HG02798 (cell line): ENCODE data around the gene CMTR1.
A peak's percentile ranks its signal among the peaks of the same experiment; 100 is the strongest.

Source experiments
- ATAC-seq: cut with Tn5 transposase; IDR thresholded peaks from one replicate; pipeline ENCODE4 v1.9.1; 2021; ENCODE audit warnings: mild to moderate bottlenecking; ENCODE audit not compliant: unreplicated experiment, poor library complexity

Gene CMTR1

DNA sequence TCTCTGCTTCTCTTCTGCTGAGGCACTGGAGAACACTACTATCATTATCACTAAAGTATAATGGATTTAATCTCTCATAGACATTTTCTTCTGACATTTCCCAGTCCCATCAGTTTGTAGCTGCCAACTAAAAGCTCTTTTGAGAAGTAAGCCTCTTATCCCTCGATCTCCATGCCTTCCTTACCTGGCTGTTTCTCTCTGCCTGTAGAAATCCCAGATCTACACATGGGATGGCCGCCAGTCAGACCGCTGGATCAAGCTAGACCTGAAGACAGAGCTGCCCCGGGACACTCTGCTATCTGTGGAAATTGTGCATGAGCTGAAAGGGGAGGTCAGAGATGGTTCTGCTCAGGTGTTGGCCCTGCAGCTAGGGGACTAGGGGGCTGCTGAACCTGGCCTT lies 41.3 kb downstream of the CMTR1 start:
- no peak for ATAC-seq

DNA sequence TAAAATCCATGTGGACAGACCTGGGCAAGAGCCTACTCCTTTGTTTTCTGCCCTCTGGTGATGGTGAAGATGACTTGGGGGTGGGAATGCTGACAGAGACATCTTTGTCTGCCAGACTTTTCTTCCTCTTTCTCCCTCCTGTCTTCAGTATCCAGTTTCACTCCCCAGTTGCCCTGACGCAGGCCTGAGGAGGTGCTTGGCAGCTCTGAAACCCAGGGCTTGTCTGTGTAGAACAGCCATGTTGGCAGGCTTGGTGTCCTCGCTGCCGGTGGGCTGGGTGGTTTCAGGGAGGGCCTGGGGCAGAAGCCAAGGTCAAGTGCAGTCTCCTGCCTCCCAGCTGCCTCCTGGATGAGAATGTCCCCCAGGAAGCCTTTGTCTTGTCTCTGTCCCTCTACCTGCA lies 44.2 kb downstream of the CMTR1 start:
- ATAC-seq, result no peak

- no peak for ATAC-seq
Measured at GRCh38 chr6:37477656-37478435, 44.8 kb downstream of the CMTR1 start.

GRCh38 chr6:37478827-37479226 lies 45.8 kb downstream of the CMTR1 start:
- ATAC-seq, result no peak

GRCh38 chr6:37479266-37479854 lies 46.3 kb downstream of the CMTR1 start:
- ATAC-seq, result no peak

DNA sequence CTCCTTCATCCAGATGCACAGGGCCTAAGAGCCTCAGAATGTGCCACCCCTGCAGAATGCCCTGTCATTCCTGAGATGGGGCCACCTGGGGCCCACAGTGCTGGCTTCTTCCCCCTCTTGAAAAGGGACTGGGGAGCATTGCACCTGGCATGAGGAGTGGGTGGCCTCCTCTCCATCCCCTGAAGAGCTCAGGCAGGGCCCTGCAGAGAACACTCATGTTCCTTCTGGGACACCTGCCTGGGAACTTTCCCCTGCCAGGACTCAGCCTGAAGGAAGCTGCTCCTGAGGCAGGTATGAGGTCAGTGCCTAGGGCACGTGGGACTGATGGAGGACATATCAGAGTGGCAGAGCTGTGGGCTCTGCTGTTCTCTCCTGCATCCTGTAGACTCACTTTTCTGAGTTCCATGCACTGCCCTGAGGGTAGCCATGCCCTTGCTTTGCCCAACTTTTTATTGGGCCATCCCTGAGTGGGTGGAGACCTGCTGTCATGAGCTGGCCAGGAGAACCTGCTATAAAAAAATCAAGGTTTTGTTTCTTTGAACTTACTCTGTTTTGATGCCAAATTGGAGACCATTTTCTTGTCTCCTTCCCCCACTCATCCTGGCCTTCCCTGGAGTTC lies 47.2 kb downstream of the CMTR1 start:
- ATAC-seq, result no peak

DNA sequence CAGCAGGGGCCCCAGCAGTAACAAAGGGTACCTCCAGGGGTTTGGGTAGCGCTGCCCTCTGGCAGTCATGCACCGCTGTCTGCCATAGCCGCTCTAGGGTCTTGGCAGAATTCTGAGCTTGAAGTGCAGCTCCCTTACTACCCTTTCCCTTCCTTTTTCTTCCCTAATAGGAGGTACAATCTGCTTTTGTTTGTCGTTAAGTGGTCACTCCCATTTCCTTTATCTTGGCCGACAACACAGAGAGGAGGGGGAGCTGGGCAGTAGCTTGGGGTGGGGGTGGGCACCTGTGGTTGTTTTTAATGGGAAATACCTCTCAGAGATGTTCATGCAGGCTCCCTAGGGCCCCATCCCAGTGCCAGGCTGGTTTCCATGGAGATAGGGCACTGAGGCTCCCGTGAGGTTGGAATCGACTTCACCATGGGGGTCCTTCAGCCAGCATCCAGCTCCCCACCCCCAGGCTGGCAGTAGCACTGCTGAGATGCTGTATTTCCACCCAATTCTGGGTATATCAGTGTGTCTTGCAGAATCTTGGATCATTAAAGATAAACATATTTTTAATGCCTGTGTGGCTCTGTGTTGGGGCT lies 48.0 kb downstream of the CMTR1 start:
- no peak for ATAC-seq

GRCh38 chr6:37481711-37482605 lies 48.9 kb downstream of the CMTR1 start:
- no peak for ATAC-seq

GRCh38 chr6:37482606-37483251 lies 49.7 kb downstream of the CMTR1 start:
- no peak for ATAC-seq

DNA sequence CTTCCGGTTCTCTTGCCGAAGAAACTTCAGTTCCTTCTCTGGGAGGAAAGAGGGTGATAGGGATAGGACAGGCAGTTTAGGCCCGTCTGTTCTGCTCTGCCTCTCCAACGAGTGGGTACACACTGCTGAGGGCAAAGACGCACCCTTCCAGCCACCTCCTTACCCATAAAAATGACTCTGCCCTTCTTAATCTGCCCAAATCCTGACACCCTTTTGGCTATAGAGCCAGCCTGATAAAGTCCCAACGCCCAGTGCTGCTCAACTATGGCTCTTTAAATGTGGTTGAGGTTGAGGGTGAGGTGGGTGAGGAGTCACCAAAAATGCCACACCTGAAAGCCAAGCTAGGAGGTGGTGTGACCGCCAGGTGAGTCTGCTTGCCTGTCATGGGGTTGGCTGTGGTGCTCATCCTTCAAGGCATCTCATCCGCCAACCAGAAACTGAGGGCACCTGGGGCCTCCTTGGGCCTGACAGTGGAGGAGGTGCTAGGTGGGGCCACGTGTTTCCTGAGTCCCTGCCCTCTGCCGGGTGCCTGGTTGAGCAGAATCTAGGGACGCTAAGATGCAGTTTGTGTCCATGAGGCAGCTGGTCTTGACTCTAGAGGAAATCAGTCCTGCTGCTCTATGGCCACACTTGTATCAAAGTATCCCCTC lies 50.4 kb downstream of the CMTR1 start:
- no peak for ATAC-seq

DNA sequence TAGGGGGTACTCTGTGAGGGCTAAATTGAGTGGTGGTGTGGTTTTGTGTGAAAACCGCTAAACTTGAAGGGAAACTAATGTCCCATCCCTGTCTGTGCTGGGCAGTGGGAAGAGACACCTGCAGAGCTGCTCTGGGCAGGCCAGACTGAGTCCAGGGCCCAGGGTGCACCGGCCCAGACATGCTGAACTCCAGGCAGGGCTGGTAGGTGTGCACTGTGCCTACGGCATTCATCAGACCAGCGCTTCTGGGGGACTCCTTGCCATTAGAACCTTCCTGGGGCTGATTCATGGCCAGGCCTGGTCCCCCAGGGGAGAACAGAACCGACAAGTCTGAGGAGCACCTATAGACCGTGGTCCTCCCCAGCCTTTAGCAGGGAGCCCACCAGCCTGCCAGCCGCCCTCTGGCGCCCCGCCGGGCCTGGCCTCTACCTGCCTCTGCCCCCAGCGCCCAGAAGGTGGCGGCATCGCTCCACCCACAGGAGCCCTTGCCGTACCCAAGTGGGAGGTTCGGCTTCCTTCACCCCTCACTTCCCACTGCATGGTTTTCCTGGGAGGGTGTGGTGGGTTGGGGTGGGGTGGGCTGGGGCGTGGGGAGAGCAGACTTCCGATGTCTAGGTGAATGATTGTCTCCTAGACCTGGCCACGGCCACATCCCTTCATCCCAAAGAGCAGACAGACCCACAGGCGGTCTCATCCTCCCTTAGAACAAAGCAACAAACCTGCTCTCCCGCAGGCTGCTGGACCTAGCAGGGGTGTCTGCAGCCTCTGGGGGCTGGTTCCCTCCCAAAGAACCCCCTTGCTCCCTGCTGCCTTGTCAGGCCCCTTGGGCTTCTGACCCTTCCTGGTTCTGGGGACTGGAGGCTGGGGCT lies 51.1 kb downstream of the CMTR1 start:
- ATAC-seq, result peak; percentile 41

DNA sequence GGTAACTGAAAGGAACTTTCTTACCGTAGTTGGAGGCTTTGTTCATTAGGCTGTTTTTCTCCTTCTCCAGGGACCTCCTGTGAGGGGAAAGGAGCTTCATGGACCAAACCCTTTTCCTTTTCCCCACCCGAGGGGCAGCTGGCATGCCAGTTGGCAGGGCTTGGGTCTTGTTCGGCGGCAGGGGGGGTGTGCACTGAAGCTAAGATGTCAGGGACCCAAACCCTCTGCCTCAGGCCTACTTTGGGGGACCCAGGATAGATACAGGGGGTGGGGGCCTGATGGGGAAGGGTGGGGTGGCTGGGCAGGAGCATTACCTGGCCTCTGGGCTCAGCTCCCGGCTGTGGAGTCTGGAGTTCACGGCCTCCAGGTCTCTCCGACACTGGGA lies 51.8 kb downstream of the CMTR1 start:
- no peak for ATAC-seq

DNA sequence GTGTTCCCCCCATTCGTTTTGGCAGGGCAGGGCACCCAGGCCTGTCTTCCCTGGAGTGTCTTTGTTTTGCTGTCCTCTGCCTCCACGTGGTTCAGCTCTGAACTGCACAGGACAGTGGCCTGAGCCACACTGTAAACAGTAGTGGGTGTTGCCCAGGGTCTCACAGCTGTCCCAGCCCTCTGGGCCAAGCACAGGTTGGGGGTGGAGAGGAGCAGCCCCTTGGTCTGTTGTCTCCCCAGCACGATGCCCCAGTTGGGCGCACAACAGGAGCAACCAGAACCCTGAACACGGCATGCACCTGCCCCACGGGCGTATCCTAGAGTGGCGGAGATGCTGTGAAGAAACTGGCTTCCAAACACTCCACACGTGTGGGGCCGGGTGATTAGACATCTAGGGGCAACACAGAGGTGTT lies 52.3 kb downstream of the CMTR1 start:
- ATAC-seq, result no peak

DNA sequence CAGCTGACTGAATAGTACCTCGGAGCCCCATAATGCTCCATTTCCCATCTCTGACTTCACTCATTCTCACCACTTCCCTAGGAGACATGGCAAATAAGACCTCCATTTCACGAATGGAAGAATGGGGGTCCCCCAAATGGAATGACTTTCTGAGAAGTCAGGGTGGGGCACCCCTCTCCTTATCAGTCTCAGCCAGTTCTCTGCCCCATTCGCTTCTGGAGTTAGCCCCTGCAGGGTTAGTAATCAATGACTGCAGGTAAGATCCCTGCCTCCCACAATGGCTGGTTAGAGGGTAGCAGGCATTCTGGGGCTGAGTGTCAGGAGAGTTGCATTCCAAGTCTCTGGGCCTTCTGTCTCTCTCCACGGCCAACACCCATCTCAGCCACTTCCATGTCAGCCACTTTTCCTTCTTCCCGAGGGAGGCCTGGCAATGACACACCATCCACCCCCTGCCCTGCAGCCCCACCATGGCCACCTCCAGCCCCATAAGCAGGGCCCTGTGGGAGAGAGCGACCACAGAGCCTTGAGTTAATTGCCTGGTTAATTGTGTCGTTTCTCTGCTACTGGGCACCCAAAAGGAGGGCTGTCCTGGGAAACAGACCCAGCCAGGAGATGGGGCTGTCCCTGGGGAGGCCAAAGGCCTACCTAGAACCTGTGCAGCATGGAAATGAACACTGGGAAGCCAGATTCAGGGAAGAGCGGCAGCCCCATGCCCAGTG lies 53.3 kb downstream of the CMTR1 start:
- ATAC-seq, result no peak

- no peak for ATAC-seq
Measured at GRCh38 chr6:37487591-37488380, 54.8 kb downstream of the CMTR1 start.

- no peak for ATAC-seq
Measured at GRCh38 chr6:37488476-37488875, 55.5 kb downstream of the CMTR1 start.

DNA sequence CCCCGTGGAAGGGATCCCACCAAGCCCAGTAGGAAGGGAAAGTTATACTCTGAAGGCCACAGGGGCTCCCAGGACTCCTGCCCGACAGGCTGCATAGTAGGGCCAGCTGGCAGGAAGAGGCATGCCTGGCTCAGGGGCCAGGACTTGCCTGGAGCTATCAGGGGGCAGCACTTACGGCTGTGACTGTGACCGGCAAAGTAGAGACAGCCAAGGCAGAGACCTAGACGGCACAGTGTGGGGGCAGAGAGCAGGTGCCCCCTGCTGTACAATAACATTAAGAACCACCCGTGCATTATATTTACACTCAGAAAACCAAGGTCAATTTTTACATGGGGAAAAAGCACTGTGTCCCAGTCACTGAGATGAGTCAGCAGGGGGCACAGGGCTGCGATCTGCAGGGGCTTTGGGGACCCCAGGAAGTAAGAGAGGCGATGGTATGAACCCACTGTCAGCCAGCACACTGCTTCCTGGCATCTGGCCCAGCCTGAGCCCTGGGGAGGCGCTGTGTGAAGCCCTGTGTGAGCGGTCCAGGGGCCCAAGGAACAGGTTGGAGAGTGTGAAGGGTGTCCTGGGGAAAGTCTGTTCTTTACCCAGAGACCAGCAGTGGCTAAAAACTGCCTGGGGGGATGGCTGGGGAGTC lies 56.8 kb downstream of the CMTR1 start:
- ATAC-seq, result no peak
